OCI-LY3 (cell line): ENCODE results near the gene ARMC9.

Source experiments
- H2AFZ ChIP-seq: fragments of 200-600, 300-600 bp; shearing (Covaris generic); 2 replicates; pipeline ENCODE4 v1.6.0; 2014; ENCODE audit warnings: antibody characterized with exemption, low read depth, low read length
- H3K27ac ChIP-seq: fragments of 200-600, 300-600 bp; sonication (generic); 2 replicates; pipeline ENCODE4 v1.5.1; 2014; ENCODE audit warnings: mild to moderate bottlenecking, low read length, moderate library complexity, mixed read lengths
- H3K27me3 ChIP-seq: fragments of 200-600, 300-600 bp; sonication (generic); 2 replicates; pipeline ENCODE4 v1.6.1; 2014; ENCODE audit warnings: low read depth, low read length, mixed read lengths
- H3K36me3 ChIP-seq: fragments of 200-600, 300-600 bp; sonication (generic); replicated peaks from 2 replicates; pipeline ENCODE3; 2014; ENCODE audit warnings: low read depth, low read length, mixed read lengths
- H3K4me1 ChIP-seq: fragments of 300-600, 200-600 bp; sonication (generic); 2 replicates; pipeline ENCODE4 v1.6.1; 2014; ENCODE audit warnings: low read length, mixed read lengths
- H3K4me2 ChIP-seq: fragments of 200-600, 300-600 bp; sonication (generic); 2 replicates; pipeline ENCODE4 v1.6.1; 2014; ENCODE audit warnings: low read length, mixed read lengths
- H3K4me3 ChIP-seq: fragments of 300-600, 200-600 bp; sonication (generic); 2 replicates; pipeline ENCODE4 v1.5.1; 2014; ENCODE audit warnings: antibody characterized with exemption, mild to moderate bottlenecking, low read length, moderate library complexity
- H3K79me2 ChIP-seq: fragments of 300-600, 200-600 bp; shearing (Covaris generic); 2 replicates; pipeline ENCODE4 v1.6.1; 2014; ENCODE audit warnings: mild to moderate bottlenecking, low read length, mixed read lengths
- H3K9ac ChIP-seq: fragments of 300-600, 200-600 bp; shearing (Covaris generic); 2 replicates; pipeline ENCODE4 v1.6.0; 2014; ENCODE audit warnings: mild to moderate bottlenecking, low read length, moderate library complexity
- H3K9me3 ChIP-seq: fragments of 200-600, 300-600 bp; shearing (Covaris generic); 2 replicates; pipeline ENCODE4 v1.6.1; 2014; ENCODE audit warnings: low read length, mixed read lengths; ENCODE audit not compliant: insufficient read depth
- H4K20me1 ChIP-seq: fragments of 200-600, 300-600 bp; sonication (generic); 2 replicates; pipeline ENCODE4 v1.6.1; 2016; ENCODE audit warnings: low read length, mixed read lengths; ENCODE audit not compliant: insufficient read depth
- EZH2phosphoT487 ChIP-seq: fragments of 200-600 bp; shearing (Covaris generic); IDR thresholded peaks from 2 replicates; pipeline ENCODE4 v1.6.1; 2018; ENCODE audit warnings: antibody characterized with exemption, mixed run types, low read depth
- TF ChIP-seq, protein P1 (sequence below): fragments of 200-600, 300-600 bp; sonication (generic); IDR thresholded peaks from 2 replicates; pipeline ENCODE4 v1.5.1; 2014; ENCODE audit warnings: antibody characterized with exemption, low read length, low read depth

Gene ARMC9

DNA sequence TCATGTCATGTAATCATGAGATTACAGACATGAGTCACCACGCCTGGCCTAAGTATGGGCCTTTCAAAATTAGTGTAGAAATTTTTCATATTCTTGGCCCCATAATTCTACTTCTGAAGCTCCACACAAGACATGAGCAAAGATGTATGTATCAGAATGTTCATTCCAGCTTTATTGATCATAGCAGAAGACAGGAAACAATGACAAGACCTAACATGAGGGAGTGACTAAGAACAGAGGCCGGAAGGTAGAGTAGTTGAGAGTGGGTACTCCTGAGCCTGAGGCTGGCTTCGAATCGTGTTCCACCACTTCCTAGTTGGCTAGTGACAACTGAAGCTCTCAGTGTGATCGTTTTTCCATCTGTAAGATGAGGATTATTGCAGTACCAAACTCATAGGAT is 89.3 kb downstream of the ARMC9 start:
- Histone ChIP-seq H3K36me3 (no peaks in the 10 kb centered on the region), H3K27me3 (no peaks in the 10 kb centered on the region), H3K27ac (no peak overlapping the region), H3K4me3 (no peak overlapping the region), H3K4me2 (no peak overlapping the region), H2AFZ (no peak overlapping the region), H3K9ac (no peak overlapping the region), H4K20me1 (no peaks in the 10 kb centered on the region), H3K79me2 (no peaks in the 10 kb centered on the region), H3K9me3 (no peaks in the 10 kb centered on the region), H3K4me1 (no peaks in the 10 kb centered on the region)
- TF ChIP-seq EZH2phosphoT487: no peak
- TF ChIP-seq, protein P1, sequence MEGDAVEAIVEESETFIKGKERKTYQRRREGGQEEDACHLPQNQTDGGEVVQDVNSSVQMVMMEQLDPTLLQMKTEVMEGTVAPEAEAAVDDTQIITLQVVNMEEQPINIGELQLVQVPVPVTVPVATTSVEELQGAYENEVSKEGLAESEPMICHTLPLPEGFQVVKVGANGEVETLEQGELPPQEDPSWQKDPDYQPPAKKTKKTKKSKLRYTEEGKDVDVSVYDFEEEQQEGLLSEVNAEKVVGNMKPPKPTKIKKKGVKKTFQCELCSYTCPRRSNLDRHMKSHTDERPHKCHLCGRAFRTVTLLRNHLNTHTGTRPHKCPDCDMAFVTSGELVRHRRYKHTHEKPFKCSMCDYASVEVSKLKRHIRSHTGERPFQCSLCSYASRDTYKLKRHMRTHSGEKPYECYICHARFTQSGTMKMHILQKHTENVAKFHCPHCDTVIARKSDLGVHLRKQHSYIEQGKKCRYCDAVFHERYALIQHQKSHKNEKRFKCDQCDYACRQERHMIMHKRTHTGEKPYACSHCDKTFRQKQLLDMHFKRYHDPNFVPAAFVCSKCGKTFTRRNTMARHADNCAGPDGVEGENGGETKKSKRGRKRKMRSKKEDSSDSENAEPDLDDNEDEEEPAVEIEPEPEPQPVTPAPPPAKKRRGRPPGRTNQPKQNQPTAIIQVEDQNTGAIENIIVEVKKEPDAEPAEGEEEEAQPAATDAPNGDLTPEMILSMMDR: no peak

DNA sequence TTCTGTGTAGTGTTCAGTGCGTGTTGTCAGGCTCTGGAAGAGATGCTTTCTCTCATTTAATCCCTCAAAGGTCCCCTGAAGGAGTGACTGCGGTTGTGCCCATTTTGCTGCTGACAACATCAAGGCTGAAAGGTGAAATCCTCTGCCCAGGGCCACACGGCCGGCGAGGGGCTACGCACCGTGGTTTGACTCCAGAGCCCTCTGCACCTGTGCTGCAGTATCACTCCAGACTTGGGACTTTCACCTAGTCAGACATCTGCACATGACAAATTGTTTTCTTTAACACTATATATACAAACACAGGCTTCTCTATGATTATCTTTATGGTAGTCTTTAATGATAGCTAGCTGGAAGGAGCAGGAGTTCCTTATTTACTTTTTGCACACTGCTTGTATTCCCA is 90.2 kb downstream of the ARMC9 start:
- H3K4me2 ChIP-seq: no peak overlapping the region
- no peak overlapping the region for H3K27ac ChIP-seq
- no peaks in the 10 kb centered on the region for H3K79me2 ChIP-seq
- H3K4me3 ChIP-seq: no peak overlapping the region
- no peak overlapping the region for H2AFZ ChIP-seq
- no peak overlapping the region for H3K9ac ChIP-seq
- TF ChIP-seq, protein P1: no peak
- TF ChIP-seq EZH2phosphoT487: no peak
- H3K4me1 ChIP-seq: no peaks in the 10 kb centered on the region
- no peaks in the 10 kb centered on the region for H3K27me3 ChIP-seq
- no peaks in the 10 kb centered on the region for H4K20me1 ChIP-seq
- no peaks in the 10 kb centered on the region for H3K36me3 ChIP-seq
- H3K9me3 ChIP-seq: no peaks in the 10 kb centered on the region

DNA sequence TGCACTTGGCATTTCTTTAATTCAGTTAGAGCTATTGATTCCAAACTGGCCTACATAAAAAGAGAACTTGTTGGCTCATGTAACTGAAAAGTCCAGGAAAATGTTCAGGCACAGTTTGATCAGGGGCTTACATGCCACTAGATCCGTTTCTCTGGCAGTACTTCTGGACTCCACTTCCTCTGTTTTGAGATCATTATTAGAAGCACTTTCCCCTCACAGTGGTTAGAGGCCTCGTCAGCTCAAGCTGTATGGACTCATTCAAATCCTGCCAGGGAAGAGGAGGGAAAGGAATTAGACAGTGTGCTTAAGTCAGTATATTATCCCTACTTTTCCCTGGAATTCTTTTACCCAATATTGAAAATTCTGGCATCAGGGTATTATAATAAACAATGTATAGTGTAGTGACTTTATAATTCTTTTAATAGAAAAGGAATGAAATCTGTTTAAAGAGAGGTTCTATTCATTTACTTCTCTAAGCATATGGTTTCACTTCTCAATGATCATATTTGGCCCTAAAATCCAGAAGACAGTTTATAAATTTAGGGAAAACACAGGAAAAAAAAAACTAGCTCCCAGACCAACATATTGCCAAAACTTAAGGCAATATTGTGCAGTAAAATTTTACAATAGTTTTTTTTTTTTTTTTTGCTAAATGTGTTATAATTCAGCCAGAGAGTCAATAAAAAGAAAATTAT is 92.0 kb downstream of the ARMC9 start:
- Histone ChIP-seq H3K79me2 (no peaks in the 10 kb centered on the region), H3K36me3 (no peaks in the 10 kb centered on the region), H3K27me3 (no peaks in the 10 kb centered on the region), H3K27ac (no peak overlapping the region), H3K4me1 (peaks cover 7% of the 10 kb centered on the region), H3K9me3 (no peaks in the 10 kb centered on the region), H3K4me2 (no peak overlapping the region), H3K4me3 (no peak overlapping the region), H4K20me1 (no peaks in the 10 kb centered on the region), H3K9ac (no peak overlapping the region), H2AFZ (no peak overlapping the region)
- TF ChIP-seq, protein P1: no peak
- no peak for TF ChIP-seq EZH2phosphoT487

DNA sequence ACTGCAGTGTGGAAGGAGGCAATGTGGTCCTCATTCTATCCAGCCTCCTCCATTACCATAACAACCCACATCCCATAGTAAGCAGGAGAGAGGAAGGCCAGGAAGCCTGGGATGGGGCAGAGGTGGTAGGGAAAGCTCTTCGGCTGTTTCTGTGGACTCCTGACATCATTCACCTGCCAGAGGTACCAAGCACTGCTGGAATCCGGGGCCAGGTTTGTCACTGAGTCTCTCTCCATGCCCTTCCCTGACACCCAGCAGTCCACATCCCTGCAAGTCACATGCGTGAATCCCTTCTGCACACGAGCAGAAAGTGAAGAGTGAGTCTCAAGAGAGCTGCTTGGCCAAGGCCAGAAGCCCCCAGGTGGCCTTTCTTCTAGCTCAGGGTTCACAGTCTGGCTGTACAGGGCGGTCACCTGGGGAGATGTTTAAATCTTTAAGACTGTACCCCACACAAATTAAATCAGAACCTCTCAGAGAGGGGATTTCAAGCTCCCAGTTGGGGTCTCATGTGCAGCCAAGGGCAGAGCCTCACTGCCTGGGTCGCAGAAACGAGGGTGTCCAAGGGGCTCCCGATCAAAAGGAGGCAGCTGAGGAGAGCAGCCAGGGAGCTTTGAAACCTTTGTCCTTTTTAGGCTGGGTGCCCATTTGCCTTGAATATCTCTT is 94.2 kb downstream of the ARMC9 start:
- peaks cover 28% of the 10 kb centered on the region for H3K4me1 ChIP-seq
- no peak overlapping the region for H2AFZ ChIP-seq
- H3K9me3 ChIP-seq: no peaks in the 10 kb centered on the region
- no peaks in the 10 kb centered on the region for H4K20me1 ChIP-seq
- no peaks in the 10 kb centered on the region for H3K27me3 ChIP-seq
- TF ChIP-seq EZH2phosphoT487: no peak
- TF ChIP-seq, protein P1: no peak
- no peak overlapping the region for H3K9ac ChIP-seq
- H3K27ac ChIP-seq: no peak overlapping the region
- H3K36me3 ChIP-seq: no peaks in the 10 kb centered on the region
- H3K4me3 ChIP-seq: no peak overlapping the region
- H3K4me2 ChIP-seq: no peak overlapping the region
- no peaks in the 10 kb centered on the region for H3K79me2 ChIP-seq
